IMR-90 (cell line): ENCODE measurements around the gene EIF2B4. TPM values are rescaled to one million over a fixed set of nuclear protein-coding genes. Genes with fewer than 3 reads are reported as not detected.

Experiments used
- ATAC-seq: fragments of 200-7000 bp; cut with Tn5 transposase; 2 replicates; pipeline ENCODE4 v1.9.1; 2020; ENCODE audit warnings: low read depth, mild to moderate bottlenecking, moderate library complexity
- BruUV-seq: library from RNA; stranded (reverse); fragments of 400-500 nt; replicated peaks from 2 replicates; lab custom pipeline; 2021; lab: Mats Ljungman, UMichigan
- CTCF ChIA-PET: fragments of 300-600 bp; formaldehyde crosslinking; extraction: SDS; loops from one replicate; lab custom pipeline; 2021; ENCODE audit warnings: antibody characterized with exemption; lab: Yijun Ruan, JAX
- POLR2A ChIA-PET: fragments of 300-600 bp; sonication (Branson Sonifier 250); formaldehyde crosslinking; loops from one replicate; lab custom pipeline; 2022; ENCODE audit warnings: antibody characterized with exemption; ENCODE audit not compliant: unreplicated experiment; lab: Charles Lee
- DNase-seq: peaks from one replicate; pipeline ENCODE4 v3.0.0; 2013
- H2AFZ ChIP-seq: replicated peaks from 2 replicates; pipeline ENCODE3; 2013; ENCODE audit warnings: low read length, mild to moderate bottlenecking; ENCODE audit not compliant: poor library complexity
- H2AK5ac ChIP-seq: 2 replicates; pipeline ENCODE4 v1.6.1; 2013; ENCODE audit warnings: low read depth, low read length, inconsistent platforms
- H2AK9ac ChIP-seq: replicated peaks from 2 replicates; pipeline ENCODE3; 2013; ENCODE audit warnings: mild to moderate bottlenecking, low read depth, low read length, moderate library complexity; ENCODE audit not compliant: poor library complexity
- H2BK120ac ChIP-seq: 2 replicates; pipeline ENCODE4 v1.6.1; 2013; ENCODE audit warnings: low read depth, low read length, inconsistent platforms
- H2BK15ac ChIP-seq: 3 replicates; pipeline ENCODE4 v1.6.1; 2013; ENCODE audit warnings: low read depth, low read length, inconsistent platforms
- H2BK20ac ChIP-seq: 2 replicates; pipeline ENCODE4 v1.6.1; 2013; ENCODE audit warnings: low read depth, mild to moderate bottlenecking, inconsistent platforms, low read length, moderate library complexity
- H2BK5ac ChIP-seq: 2 replicates; pipeline ENCODE4 v1.6.1; 2013; ENCODE audit warnings: mild to moderate bottlenecking, low read depth, low read length, inconsistent platforms; ENCODE audit not compliant: poor library complexity, severe bottlenecking
- H3K14ac ChIP-seq: replicated peaks from 2 replicates; pipeline ENCODE4 v1.6.1; 2013; ENCODE audit warnings: low read depth, low read length, inconsistent platforms
- H3K18ac ChIP-seq: 2 replicates; pipeline ENCODE4 v1.6.1; 2013; ENCODE audit warnings: low read depth, low read length, control low read depth
- H3K23ac ChIP-seq: 2 replicates; pipeline ENCODE4 v1.6.1; 2013; ENCODE audit warnings: low read depth, low read length, inconsistent platforms
- H3K27ac ChIP-seq: 2 replicates; pipeline ENCODE4 v1.5.1; 2013; ENCODE audit warnings: mild to moderate bottlenecking, control low read depth, low read length; ENCODE audit not compliant: insufficient read depth
- H3K27me3 ChIP-seq: 2 replicates; pipeline ENCODE4 v1.6.1; 2013; ENCODE audit warnings: low read length; ENCODE audit not compliant: control insufficient read depth, insufficient read depth
- H3K36me3 ChIP-seq: 2 replicates; pipeline ENCODE4 v1.6.1; 2013; ENCODE audit warnings: low read length, mixed read lengths; ENCODE audit not compliant: control insufficient read depth, insufficient read depth
- H3K4ac ChIP-seq: 2 replicates; pipeline ENCODE4 v1.6.1; 2013; ENCODE audit warnings: low read depth, low read length, inconsistent platforms
- H3K4me1 ChIP-seq: 2 replicates; pipeline ENCODE4 v1.6.1; 2013; ENCODE audit warnings: low read length, mixed read lengths; ENCODE audit not compliant: control insufficient read depth, insufficient read depth
- H3K4me2 ChIP-seq: 2 replicates; pipeline ENCODE4 v1.6.1; 2013; ENCODE audit warnings: low read depth, mild to moderate bottlenecking, control low read depth, low read length, moderate library complexity
- H3K4me3 ChIP-seq: 2 replicates; pipeline ENCODE4 v1.5.1; 2013; ENCODE audit warnings: low read depth, mild to moderate bottlenecking, control low read depth, low read length, moderate library complexity; ENCODE audit not compliant: insufficient read depth
- H3K56ac ChIP-seq: 2 replicates; pipeline ENCODE4 v1.6.1; 2013; ENCODE audit warnings: low read length, inconsistent platforms; ENCODE audit not compliant: insufficient read depth; ENCODE audit errors: extremely low read depth
- H3K79me1 ChIP-seq, 2 experiments: 2 replicates each; pipeline ENCODE4 v1.6.1; 2013; ENCODE audit warnings: low read length in 2 of 2, inconsistent platforms in 1 of 2, low read depth in 1 of 2
- H3K9ac ChIP-seq: 2 replicates; pipeline ENCODE4 v1.6.1; 2013; ENCODE audit warnings: low read depth, low read length, control low read depth
- H3K9me1 ChIP-seq: 2 replicates; pipeline ENCODE4 v1.6.1; 2013; ENCODE audit warnings: low read length, inconsistent platforms; ENCODE audit not compliant: insufficient read depth
- H3K9me3 ChIP-seq: 2 replicates; pipeline ENCODE4 v1.6.1; 2013; ENCODE audit warnings: low read length; ENCODE audit not compliant: control insufficient read depth, insufficient read depth
- H4K20me1 ChIP-seq: 2 replicates; pipeline ENCODE4 v1.6.1; 2013; ENCODE audit warnings: low read length, inconsistent platforms; ENCODE audit not compliant: insufficient read depth
- H4K5ac ChIP-seq: 2 replicates; pipeline ENCODE4 v1.6.1; 2013; ENCODE audit warnings: mild to moderate bottlenecking, low read depth, low read length, control low read depth
- H4K8ac ChIP-seq, 2 experiments: 2 replicates each; pipeline ENCODE4 v1.6.1; 2013; ENCODE audit warnings: low read depth in 2 of 2, low read length in 2 of 2, control low read depth in 1 of 2, inconsistent platforms in 1 of 2
- H4K91ac ChIP-seq: 2 replicates; pipeline ENCODE4 v1.6.1; 2013; ENCODE audit warnings: low read depth, low read length, inconsistent platforms; ENCODE audit not compliant: insufficient read depth
- CHD1 ChIP-seq: IDR thresholded peaks from 2 replicates; pipeline ENCODE4 v1.6.1; 2012; ENCODE audit warnings: low read depth, low read length, improper control_type of control experiment
- MAFK ChIP-seq: IDR thresholded peaks from 2 replicates; pipeline ENCODE4 v1.6.1; 2012; ENCODE audit warnings: low read depth, low read length, improper control_type of control experiment
- MAZ ChIP-seq: IDR thresholded peaks from 2 replicates; pipeline ENCODE4 v1.6.1; 2012; ENCODE audit warnings: low read depth, mild to moderate bottlenecking, low read length, improper control_type of control experiment, moderate library complexity, borderline replicate concordance
- MXI1 ChIP-seq: IDR thresholded peaks from 2 replicates; pipeline ENCODE4 v1.6.1; 2012; ENCODE audit warnings: low read depth, mild to moderate bottlenecking, low read length, moderate library complexity, borderline replicate concordance
- NFE2L2 ChIP-seq: fragments of 150-350 bp; IDR thresholded peaks from 2 replicates; pipeline ENCODE4 v1.6.1; 2016; ENCODE audit warnings: low read depth, mild to moderate bottlenecking, low read length
- RAD21 ChIP-seq: IDR thresholded peaks from 2 replicates; pipeline ENCODE4 v1.6.1; 2012; ENCODE audit warnings: low read length, improper control_type of control experiment
- RFX5 ChIP-seq: IDR thresholded peaks from 2 replicates; pipeline ENCODE4 v1.8.0; 2012; ENCODE audit warnings: low read depth, mild to moderate bottlenecking, low read length, moderate library complexity
- SMC3 ChIP-seq: fragments of 150-350 bp; IDR thresholded peaks from 2 replicates; pipeline ENCODE4 v1.6.1; 2016; ENCODE audit warnings: low read depth, mild to moderate bottlenecking, antibody characterized with exemption, low read length, moderate library complexity
- WGBS, 2 experiments: methylation state at CpG; one replicate each; pipeline versions ENCODE4 v1.1.5 to v1.1.7; 2013; ENCODE audit warnings: missing lambda C conversion rate in 2 of 2; ENCODE audit not compliant: insufficient read length in 1 of 2; ENCODE audit errors: extremely low coverage in 2 of 2; 5-methylcytosine and 5-hydroxymethylcytosine counted together
- dilution Hi-C: fragments of 300-500 bp; cut with HindIII; formaldehyde crosslinking; loops from one replicate; pipeline ENCODE4 v1.14.3; 2018; ENCODE audit warnings: low sequenced_read_pairs; ENCODE audit not compliant: unreplicated experiment
- in situ Hi-C: fragments of 300-500 bp; cut with MboI; formaldehyde crosslinking; loops from 3 replicates; pipeline ENCODE4 v1.14.3; 2019; ENCODE audit warnings: low sequenced_read_pairs, inconsistent platforms, mixed read lengths
- intact Hi-C: fragments of 100-400 bp; cut with micrococcal nuclease; formaldehyde crosslinking; loops from 2 replicates; pipeline ENCODE4 v1.10.0; 2022
- polyA plus RNA-seq, 3 experiments: library from polyadenylated mRNA; depleted of rRNA; stranded (reverse); fragments of >200 nt; gene quantifications; 2 replicates each; pipeline ENCODE4 v1.2.3, GENCODE V29; 2012; ENCODE audit warnings: low replicate concordance in 1 of 3
- total RNA-seq: library from RNA; depleted of rRNA; stranded (reverse); fragments of >200 nt; gene quantifications from 2 replicates; pipeline ENCODE4 v1.2.3, GENCODE V29; 2012
- TF ChIP-seq, protein P1 (sequence below): fragments of 150-350 bp; IDR thresholded peaks from 2 replicates; pipeline ENCODE4 v1.6.1; 2017; ENCODE audit warnings: mild to moderate bottlenecking, antibody characterized with exemption, low read length, low read depth
- TF ChIP-seq, protein P2 (sequence below): fragments of 150-350 bp; IDR thresholded peaks from 2 replicates; pipeline ENCODE4 v1.6.1; 2016; ENCODE audit warnings: low read depth, mild to moderate bottlenecking, low read length, moderate library complexity, borderline replicate concordance

Gene EIF2B4
- total and polyA plus RNA-seq, 2 of the 4 experiments (the other 2 are of a cell fraction), result 40.3 to 47.9 TPM

DNA sequence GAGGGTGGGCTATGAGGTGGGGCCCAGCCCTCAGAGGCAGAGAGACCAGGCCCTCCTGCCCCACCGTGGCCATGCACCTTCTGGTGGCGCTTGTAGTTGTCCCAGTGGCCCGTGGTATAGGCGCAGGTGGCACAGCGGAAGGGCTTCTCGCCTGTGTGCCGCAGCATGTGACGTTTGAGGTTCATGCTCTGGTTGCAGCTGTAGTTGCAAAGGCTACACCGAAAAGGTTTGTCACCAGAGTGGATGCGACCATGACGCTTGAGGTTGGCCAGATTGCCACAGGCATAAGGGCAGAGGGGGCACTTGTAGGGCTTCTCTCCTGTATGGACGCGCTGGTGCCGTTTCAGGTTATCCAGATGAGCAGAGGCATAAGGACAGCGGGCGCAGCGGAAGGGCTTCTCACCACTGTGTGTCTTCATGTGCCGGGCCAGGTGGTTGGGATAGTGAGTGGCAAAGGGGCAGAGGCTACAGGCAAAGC lies 7.5 kb upstream of the EIF2B4 start:
- Histone ChIP-seq H2BK5ac (no peak overlapping the region), H3K4me3 (no peak overlapping the region), H3K9me3 (no peaks in the 10 kb centered on the region), H4K91ac (no peak overlapping the region), H3K4ac (no peak overlapping the region), H4K5ac (no peak overlapping the region), H3K14ac (no peak overlapping the region), H4K8ac (no peak overlapping the region), H3K27me3 (no peaks in the 10 kb centered on the region), H3K18ac (no peak overlapping the region), H2AK9ac (no peak overlapping the region), H3K56ac (no peak overlapping the region), H2BK20ac (no peak overlapping the region), H3K9me1 (no peaks in the 10 kb centered on the region; the same call in 1 of the 2 replicates), H3K36me3 (peaks cover 63% of the 10 kb centered on the region), H2BK120ac (no peak overlapping the region), H3K9ac (no peak overlapping the region), H3K27ac (no peak overlapping the region), H3K23ac (no peak overlapping the region), H4K20me1 (peaks cover 21% of the 10 kb centered on the region; the same call in 1 of the 2 replicates), H3K4me2 (no peak overlapping the region), H2BK15ac (no peak overlapping the region), H2AK5ac (no peak overlapping the region), H3K79me1 (peaks cover 18 to 60% of the 10 kb centered on the region in 2 experiments; a peak in 3 of 4 replicates), H3K4me1 (peaks cover 6% of the 10 kb centered on the region), H2AFZ (no peak overlapping the region)
- ATAC-seq (no peak), DNase-seq (no peak)
- ChIA-PET POLR2A (interaction anchor here (1.0 kb wide), 1 partner anchor 51 kb away, joined by 4 read pairs; no protein-coding TSS in a partner anchor), CTCF (no interaction called here)
- dilution Hi-C loops, result no loop called here
- intact Hi-C loops, result no loop called here
- 90% methylated on average over 11 of the region's 18 CpGs; no CpG with 5 or more reads in 1 of the 2 experiments for WGBS, 2 experiments
- in situ Hi-C loops, result no loop called here
- TF ChIP-seq NFE2L2 (no peak), MAFK (no peak), MXI1 (no peak), CHD1 (no peak), RFX5 (no peak), MAZ (no peak), SMC3 (no peak), RAD21 (no peak)
- TF ChIP-seq, protein P1, sequence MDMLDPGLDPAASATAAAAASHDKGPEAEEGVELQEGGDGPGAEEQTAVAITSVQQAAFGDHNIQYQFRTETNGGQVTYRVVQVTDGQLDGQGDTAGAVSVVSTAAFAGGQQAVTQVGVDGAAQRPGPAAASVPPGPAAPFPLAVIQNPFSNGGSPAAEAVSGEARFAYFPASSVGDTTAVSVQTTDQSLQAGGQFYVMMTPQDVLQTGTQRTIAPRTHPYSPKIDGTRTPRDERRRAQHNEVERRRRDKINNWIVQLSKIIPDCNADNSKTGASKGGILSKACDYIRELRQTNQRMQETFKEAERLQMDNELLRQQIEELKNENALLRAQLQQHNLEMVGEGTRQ, result no peak
- TF ChIP-seq, protein P2, sequence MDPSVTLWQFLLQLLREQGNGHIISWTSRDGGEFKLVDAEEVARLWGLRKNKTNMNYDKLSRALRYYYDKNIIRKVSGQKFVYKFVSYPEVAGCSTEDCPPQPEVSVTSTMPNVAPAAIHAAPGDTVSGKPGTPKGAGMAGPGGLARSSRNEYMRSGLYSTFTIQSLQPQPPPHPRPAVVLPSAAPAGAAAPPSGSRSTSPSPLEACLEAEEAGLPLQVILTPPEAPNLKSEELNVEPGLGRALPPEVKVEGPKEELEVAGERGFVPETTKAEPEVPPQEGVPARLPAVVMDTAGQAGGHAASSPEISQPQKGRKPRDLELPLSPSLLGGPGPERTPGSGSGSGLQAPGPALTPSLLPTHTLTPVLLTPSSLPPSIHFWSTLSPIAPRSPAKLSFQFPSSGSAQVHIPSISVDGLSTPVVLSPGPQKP, result no peak
- BruUV-seq, result no TSS peak
